ENCODE measurements around the gene TAX1BP1. TPM values are rescaled to one million over a fixed set of nuclear protein-coding genes. Genes with fewer than 3 reads are reported as not detected.

The TAX1BP1 gene
- total RNA-seq, 4 donors from 2014 or later = 65.0 to 77.0 (median 72.3) TPM

- TF ChIP-seq CTCF (IDR thresholded peaks at IDR 0.05) = no peak
- DNase-seq (ENCODE audit: low spot score) (no peak), ATAC-seq (ENCODE audit: low FRiP score) (no peak)
These were observed 36.8 kb upstream of the TAX1BP1 start for GRCh38 chr7:27703181-27703580.

- DNase-seq (ENCODE audit: low spot score) (no peak), ATAC-seq (ENCODE audit: low FRiP score) (no peak)
- no peak for TF ChIP-seq CTCF (IDR thresholded peaks at IDR 0.05)
These were observed 35.4 kb upstream of the TAX1BP1 start for GRCh38 chr7:27704422-27705199.

GRCh38 chr7:27705200-27705594, 34.8 kb upstream of the TAX1BP1 start:
- no peak for TF ChIP-seq CTCF (IDR thresholded peaks at IDR 0.05)
- ATAC-seq (ENCODE audit: low FRiP score) (no peak), DNase-seq (ENCODE audit: low spot score) (no peak)

- no peak for ATAC-seq (ENCODE audit: low FRiP score)
- no peak for TF ChIP-seq CTCF (IDR thresholded peaks at IDR 0.05)
- no peak for DNase-seq (ENCODE audit: low spot score)
These were observed 31.5 kb upstream of the TAX1BP1 start for GRCh38 chr7:27708485-27708884.

GRCh38 chr7:27709137-27710075, 30.6 kb upstream of the TAX1BP1 start:
- TF ChIP-seq CTCF (IDR thresholded peaks at IDR 0.05) = no peak
- ATAC-seq (ENCODE audit: low FRiP score) (peak; percentile 77), DNase-seq (ENCODE audit: low spot score) (no peak)

GRCh38 chr7:27712217-27712616, 27.7 kb upstream of the TAX1BP1 start:
- no peak for DNase-seq (ENCODE audit: low spot score)
- no peak for ATAC-seq (ENCODE audit: low FRiP score)
- TF ChIP-seq CTCF (IDR thresholded peaks at IDR 0.05) = no peak
